ENCODE results near the gene MAN1C1.

DNA sequence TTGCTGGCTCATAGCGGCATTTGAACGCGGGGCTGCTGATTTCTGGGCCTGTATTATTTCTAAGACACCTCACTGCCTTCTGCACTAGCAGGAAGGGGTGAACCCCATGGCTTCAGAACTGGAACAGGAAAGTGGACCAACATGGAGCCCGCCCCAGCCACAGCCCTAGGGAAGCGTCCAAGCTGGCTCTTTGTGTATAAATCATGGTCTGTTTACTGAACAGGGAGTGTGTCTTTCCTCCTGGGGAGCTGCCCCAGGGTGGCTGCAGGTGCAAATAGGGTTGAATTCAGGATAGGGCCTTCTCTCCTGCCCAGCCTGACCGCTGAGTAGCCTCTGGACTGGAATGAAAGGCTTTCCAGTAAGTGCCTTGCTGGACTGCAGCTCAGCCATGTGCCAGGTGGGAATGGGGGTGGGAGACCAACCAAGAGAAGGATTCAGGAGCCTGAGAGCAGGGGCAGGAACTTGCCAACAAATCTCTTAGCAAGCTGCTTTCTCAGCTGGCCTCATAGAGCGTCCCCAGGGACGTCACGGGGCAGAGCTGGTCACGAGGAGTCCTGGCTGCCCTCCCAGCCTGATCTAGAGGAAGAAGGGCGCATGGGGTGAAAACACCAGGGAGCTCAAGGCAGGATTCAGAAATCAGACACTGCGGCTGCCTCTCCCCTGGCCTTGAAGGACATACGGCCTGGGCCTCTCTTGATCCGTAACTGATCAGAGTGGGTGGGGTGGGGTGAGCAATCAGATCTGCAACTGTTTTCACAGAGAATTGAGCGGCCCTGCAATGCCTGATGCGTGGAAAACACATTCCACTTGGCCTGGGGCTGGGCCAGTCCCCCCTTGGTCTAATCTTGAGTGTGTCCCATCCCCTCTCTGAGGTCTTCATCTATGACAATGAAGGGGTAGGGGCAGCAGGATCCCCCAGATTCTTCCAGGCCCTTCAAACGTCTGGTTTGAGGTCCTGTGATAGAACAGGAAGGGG lies 126.9 kb downstream of the MAN1C1 start:
- TF ChIP-seq, protein P1, sequence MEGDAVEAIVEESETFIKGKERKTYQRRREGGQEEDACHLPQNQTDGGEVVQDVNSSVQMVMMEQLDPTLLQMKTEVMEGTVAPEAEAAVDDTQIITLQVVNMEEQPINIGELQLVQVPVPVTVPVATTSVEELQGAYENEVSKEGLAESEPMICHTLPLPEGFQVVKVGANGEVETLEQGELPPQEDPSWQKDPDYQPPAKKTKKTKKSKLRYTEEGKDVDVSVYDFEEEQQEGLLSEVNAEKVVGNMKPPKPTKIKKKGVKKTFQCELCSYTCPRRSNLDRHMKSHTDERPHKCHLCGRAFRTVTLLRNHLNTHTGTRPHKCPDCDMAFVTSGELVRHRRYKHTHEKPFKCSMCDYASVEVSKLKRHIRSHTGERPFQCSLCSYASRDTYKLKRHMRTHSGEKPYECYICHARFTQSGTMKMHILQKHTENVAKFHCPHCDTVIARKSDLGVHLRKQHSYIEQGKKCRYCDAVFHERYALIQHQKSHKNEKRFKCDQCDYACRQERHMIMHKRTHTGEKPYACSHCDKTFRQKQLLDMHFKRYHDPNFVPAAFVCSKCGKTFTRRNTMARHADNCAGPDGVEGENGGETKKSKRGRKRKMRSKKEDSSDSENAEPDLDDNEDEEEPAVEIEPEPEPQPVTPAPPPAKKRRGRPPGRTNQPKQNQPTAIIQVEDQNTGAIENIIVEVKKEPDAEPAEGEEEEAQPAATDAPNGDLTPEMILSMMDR (IDR thresholded peaks at IDR 0.05 in 2 of 3, conservative IDR thresholded peaks at IDR 0.05 in 1 of 3; ENCODE audit: borderline replicate concordance in 1 of 3, insufficient read depth in 1 of 3, low read depth in 2 of 3, low read length in 2 of 3): no peak
- TF ChIP-seq POLR2A (IDR thresholded peaks at IDR 0.05; ENCODE audit: borderline replicate concordance, extremely low read depth, insufficient read depth, insufficient read length): no peak
- no peak for TF ChIP-seq RAD21 (IDR thresholded peaks at IDR 0.05; ENCODE audit: low read depth)
- no peak for TF ChIP-seq YY1 (IDR thresholded peaks at IDR 0.05; ENCODE audit: extremely low read depth, insufficient replicate concordance, low read depth, low read length)
- no peak for TF ChIP-seq CEBPB (IDR thresholded peaks at IDR 0.05; ENCODE audit: low read depth)
- no peak for TF ChIP-seq EZH2 (IDR thresholded peaks at IDR 0.05)
- TF ChIP-seq ZNF274 (IDR thresholded peaks at IDR 0.05; ENCODE audit: low read depth, low read length): no peak
- TF ChIP-seq, protein P2, sequence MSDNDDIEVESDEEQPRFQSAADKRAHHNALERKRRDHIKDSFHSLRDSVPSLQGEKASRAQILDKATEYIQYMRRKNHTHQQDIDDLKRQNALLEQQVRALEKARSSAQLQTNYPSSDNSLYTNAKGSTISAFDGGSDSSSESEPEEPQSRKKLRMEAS (IDR thresholded peaks at IDR 0.05): no peak
- no peak for TF ChIP-seq SRF (IDR thresholded peaks at IDR 0.05; ENCODE audit: low read depth)
- TF ChIP-seq, protein P3, sequence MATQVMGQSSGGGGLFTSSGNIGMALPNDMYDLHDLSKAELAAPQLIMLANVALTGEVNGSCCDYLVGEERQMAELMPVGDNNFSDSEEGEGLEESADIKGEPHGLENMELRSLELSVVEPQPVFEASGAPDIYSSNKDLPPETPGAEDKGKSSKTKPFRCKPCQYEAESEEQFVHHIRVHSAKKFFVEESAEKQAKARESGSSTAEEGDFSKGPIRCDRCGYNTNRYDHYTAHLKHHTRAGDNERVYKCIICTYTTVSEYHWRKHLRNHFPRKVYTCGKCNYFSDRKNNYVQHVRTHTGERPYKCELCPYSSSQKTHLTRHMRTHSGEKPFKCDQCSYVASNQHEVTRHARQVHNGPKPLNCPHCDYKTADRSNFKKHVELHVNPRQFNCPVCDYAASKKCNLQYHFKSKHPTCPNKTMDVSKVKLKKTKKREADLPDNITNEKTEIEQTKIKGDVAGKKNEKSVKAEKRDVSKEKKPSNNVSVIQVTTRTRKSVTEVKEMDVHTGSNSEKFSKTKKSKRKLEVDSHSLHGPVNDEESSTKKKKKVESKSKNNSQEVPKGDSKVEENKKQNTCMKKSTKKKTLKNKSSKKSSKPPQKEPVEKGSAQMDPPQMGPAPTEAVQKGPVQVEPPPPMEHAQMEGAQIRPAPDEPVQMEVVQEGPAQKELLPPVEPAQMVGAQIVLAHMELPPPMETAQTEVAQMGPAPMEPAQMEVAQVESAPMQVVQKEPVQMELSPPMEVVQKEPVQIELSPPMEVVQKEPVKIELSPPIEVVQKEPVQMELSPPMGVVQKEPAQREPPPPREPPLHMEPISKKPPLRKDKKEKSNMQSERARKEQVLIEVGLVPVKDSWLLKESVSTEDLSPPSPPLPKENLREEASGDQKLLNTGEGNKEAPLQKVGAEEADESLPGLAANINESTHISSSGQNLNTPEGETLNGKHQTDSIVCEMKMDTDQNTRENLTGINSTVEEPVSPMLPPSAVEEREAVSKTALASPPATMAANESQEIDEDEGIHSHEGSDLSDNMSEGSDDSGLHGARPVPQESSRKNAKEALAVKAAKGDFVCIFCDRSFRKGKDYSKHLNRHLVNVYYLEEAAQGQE (IDR thresholded peaks at IDR 0.05; ENCODE audit: low read depth): no peak
- no peak for TF ChIP-seq ZFX (IDR thresholded peaks at IDR 0.05)

Data from HCT116 (cell line).